Activated T-helper 9 cell treated with anti-CD3 and anti-CD28 coated beads, Interleukin-2, amount 50 U/mL, for 16 hours (primary cell): ENCODE measurements around the gene COL4A4.
"Not testable (repeated sequence)": the region's sequence is repeated elsewhere in the genome, so short reads cannot be mapped to it uniquely, and the experiment has no call there.

Source experiments
- DNase-seq: peaks from one replicate; pipeline ENCODE4 v3.0.0-alpha.2; 2020; ENCODE audit warnings: low read depth

COL4A4 gene

DNA sequence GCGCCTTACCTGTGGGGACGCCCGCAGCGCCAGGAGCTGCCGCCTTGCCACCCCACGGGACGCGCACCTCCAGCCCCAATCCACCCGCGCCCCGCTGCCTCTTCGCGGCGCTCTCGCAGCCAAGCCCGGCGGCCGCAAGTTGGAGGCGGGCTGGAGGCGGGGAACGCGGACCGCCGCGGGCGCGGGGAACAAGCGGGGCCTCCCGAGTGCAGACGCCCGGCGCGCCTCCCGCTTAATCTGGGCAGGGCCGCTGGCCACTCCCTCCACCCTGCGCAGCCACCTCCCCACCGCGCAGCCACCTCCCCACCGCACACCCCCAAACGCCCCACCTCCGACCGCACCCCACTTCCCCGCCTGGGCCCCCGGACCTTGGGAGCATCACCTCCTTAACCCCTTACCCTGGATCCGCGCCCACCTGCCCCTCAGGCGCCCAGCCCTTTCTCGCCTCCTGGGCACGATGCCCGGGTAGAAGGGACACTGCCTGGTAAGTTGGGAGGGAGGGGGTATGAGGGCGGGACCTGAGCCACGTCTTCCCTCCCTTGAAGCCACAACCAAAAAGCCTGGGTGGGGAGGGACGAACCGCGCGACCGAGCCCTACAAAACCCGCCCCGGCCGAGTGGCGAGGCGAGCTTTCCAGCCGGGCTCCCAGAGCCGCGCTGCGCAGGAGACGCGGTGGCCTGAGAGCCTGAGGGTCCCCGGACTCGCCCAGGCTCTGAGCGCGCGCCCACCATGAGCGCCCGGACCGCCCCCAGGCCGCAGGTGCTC, at the start of gene COL4A4, which contains the start of gene COL4A3:
Gene COL4A4, minus strand, starts transcription at position 208 of the 765 bp plus-strand sequence. CDS start 16,722 bp downstream, outside the sequence.
Gene COL4A3, plus strand, starts transcription at position 627 of the 765 bp plus-strand sequence. Its CDS starts 103 bp downstream, at position 730.
- no peak for DNase-seq

DNA sequence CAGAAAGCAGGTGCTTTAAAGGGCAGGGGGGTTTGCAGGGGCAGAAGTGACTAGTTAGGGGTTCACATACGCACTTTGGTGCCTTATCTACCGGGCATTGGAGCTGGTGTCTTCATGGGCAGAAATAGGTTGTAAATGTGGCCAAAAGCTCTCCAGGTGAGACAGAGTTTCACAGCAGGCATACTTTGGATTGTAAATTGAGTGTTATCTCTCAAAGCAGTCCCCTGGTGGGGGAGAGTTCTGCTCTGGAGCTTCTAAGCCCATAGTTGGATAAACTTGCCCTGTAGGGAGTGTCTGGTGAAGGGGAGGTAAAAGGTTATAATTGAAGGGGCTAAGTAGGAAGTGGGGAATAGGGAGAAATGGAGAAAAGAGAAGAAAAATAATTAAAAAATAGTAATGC, 43.6 kb upstream of the COL4A4 start:
- no peak for DNase-seq

DNA sequence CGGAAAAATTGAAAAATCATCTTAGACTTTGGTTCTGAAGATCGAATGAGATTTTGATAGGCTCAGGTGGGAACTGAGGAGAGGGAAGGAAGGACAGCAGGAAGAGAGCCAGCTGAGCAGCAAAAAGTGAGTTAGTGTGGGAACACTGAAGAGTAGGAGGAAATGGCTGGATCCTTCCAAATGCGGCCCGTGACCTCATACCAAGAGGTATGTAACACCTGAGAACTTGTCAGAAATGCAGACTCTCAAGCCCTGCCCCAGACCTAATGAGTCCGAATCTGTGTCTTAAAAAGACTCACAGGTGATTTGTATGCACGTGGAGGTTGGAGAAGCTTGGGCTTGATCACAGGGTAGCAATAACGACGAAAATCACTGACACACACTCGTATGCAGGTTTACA, 42.4 kb upstream of the COL4A4 start:
- no peak for DNase-seq

DNA sequence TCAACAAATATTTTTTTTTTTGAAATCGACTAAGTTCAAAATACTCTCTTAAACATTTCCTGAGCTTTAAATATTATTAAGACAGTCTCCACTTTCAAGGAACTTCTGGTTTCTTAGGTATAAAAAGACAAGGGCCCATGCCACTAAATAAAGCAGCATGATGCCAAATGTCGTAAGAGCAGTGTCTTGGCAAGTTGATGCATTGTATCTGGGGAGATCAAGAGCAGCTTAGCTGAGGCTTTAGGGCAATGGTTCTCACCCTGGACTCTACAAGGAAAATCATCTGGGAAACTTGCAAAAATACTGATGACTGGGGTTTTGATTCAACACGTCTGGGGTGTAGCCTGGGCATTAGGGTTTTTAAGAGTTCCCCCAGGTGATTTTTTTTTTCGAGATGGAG, 41.7 kb upstream of the COL4A4 start:
- no peak for DNase-seq

DNA sequence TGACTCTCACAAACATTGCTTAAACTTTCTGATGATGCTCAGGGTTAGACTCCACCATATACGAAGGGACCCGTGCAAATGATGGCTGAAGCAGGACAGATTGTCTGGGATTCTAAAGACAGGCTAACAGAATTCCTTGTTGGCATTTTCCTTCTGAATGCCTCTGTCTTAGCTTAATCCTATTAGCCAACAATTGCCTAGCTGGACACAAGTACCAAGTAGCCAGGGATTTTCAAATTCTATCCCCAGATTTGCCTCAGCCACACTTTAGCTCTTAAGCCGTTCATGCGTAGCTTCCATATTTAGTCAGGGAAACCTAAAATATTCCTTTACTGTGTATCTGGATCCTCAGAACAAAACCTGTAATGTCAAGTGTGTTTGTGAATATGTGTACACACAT, 40.4 kb upstream of the COL4A4 start:
- no peak for DNase-seq

DNA sequence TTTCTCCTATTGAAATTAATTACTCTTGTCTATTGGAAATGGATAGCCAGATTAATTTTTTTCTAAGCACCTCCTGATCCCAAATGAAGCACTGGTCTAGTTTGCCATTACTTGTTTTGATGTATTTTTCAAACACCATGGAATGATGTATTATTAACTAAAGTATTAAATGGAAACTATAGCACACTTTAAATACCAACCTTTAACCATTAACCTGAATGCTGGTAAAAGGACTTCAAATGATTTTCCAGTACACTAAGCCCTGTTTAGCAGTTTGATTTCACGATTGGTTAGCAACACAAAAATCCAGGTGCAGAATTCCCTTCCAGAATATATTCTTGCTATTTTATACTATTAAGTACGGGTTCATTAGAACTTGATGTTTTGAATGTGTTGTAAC, 37.8 kb upstream of the COL4A4 start:
- DNase-seq, result no peak

DNA sequence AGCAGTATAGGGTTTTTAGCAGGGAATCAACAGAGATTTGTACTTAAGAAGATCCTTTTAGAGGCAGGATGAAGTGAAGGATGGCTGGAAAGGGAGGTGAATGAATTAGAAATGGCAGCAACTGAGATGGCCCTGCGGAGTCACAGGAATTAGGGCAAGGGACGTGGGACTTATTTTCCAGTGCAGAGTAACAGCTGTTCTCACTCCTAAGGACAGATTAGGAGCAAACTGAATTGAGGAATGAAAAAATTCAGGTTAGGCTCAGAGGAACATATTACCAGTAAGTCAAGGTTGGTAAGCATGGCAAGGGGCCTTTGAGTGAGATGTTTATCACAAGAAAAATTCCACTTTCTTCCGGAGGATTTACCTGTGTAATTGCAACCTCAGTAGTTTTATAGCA, 34.9 kb upstream of the COL4A4 start:
- no peak for DNase-seq

DNA sequence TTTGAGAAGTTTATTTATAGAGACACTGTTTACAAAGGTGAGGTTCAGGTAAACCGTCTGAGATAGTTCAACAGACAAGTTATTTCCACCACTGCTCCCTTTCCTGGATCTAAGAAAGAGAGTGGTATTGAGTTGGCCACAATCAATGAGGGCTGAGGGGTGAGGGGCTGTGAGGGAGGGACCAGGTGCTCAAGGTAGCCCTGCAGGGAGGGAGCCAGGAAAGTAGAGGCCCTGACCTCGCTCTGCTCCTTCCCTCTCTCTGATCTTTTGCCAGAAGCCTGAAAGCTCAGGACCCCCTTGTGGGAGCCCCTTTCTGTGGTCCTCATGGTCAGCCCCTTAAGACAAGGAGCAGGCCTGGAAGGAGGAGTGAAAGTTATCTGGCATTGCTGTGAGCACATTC, 30.2 kb upstream of the COL4A4 start:
- DNase-seq, result no peak

DNA sequence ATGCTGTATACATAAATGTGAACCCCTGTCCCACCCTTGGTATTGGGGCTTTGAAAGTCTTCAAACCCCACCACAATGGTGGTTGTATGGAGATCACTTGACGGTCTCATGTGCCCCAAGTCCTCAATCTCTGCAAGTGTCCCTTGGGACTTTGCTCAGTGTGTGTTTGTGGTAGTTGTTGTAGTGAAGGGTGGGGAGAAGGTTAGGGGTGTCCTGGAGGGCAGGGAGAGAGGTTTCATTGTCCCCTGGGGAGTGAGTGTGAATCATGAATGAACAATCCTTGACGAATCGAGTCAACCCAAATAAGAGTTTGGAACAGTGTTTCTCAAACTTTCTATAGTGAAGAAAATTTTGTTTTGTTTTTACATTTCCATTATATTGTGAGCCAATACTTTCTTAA, 28.5 kb upstream of the COL4A4 start:
- no peak for DNase-seq

DNA sequence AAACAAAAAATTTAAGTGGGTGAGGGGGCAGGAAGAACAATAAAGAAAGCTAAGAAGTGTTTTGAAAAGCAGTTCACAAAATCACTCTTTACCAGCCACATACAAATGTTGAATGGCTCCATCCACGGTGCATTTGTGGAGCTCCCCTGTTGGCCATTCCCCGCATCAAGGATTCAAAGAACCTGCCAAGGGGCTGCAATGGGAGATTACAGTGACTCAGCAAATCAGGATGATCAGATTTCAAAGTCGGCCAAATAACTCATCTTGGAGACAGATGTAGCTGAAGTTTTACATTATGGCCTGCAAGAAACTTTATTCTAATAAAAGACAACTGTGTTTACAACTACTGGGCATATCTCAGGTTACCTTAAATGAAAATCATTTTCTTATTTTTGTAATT, 27.4 kb upstream of the COL4A4 start:
- no peak for DNase-seq

DNA sequence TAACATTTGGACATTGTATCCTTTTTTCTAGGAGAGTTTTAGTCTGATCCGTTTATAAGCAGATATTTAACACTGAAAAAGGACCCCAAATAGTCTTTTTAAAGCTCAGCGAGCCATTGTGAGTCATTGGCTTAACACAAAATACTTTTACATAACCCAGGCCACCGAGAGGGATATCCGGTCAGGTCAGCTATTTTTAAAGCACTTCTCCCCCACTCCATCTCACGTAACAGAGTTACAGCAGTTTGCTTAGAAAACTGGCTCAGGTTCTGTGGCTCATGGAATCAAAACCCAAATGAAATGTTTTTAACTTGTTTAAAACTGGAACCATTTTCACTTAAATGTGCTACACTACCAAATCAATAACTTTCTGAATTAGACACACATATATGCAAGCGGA, 24.3 kb upstream of the COL4A4 start:
- DNase-seq, result no peak

DNA sequence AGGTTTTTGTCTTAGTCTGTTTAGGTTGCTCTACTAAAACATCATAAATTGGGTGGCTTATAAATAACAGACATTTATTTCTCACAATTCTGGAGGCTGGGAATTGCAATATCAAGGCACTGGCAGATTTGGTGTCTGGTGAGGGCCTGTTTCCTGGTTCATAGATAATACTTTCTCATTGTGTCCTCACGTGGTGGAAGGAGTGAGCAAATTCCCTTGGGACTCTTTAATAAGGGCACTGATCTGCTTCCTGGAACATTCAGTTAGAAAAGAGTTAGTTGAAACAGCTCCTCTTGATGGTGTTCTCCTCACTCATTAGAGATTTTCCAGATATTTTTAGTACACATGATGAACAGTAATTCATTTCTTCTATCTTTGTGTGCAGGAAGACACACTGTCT, 22.7 kb upstream of the COL4A4 start:
- no peak for DNase-seq

DNA sequence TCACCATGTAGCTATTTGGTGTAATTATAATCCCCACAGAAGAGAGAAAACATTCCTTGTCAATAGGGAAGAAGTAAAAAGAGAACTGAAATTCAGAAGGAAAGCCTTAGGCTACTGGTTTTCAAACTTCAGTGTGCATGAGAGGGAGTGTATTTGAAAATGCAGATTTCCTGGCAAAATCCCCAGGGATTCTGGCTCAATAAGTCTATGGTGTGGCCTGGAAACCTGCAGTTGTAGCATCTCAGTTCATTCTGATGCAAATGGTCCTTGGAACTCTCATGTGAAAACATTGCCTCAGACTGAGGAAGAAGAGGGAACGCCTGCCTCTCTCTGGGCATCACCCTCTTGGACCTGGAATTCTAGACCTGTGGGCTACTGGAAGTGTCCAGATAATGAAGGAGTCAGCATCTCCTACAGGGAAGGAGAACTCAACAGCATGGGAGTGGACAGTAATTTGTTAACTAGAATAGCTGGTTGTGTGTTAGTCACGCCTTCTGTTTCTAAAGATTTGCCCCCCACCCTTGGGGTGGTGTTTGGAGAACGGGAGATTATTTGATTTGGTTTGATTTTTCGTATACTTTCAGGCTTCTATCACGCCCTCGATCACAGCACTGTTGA, 21.7 kb upstream of the COL4A4 start:
- DNase-seq, result no peak

DNA sequence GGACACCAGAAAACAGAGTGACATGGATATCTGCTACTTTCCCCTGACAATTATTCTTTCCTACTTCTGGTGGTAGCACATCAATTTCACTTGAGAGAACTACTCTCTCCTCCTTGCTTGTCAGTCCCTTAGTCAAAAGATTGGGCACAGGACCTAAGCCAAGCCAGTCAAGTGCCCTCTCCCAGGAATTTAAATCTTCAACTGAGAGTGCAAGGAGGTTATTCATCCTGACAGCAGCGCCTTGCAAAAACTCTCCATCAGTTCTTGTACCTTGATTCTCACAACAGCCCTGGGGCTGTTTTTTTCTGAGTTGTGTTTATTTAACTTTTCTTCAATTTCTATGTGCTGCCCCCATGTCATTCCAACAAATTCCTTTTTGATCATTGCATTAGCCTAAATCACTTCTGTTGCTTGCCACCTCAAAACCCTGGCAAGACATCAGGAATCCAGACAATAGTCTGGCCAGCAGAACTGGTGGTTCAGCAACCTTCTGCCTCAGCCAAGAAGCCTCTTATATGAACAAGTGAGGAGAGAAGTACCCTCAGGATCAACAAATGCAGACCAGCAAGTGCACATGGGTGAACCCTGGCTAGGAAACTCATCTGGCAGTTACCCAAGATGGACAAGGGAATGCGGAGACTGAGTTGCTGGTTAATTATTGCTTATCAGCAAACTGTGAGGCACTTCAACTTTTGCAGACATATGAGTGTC, 19.8 kb upstream of the COL4A4 start:
- DNase-seq, result no peak

DNA sequence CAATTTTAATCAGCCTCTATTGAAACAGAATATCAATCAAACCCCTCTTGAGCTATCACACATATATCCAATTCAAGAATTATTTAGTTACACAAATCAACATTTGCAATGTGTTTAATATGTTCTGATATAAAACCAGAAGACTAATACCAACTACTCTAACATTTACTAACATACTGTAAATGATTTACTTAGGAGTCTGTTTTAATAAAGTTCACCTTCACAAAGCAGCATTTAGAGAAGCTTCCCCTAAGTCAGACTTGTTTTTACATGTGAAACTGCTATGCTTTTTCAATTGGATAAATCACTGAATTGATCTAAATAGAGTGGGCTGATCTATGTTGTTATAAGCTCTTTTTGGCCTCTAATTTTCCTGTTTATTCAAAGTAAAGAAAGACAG, 18.8 kb upstream of the COL4A4 start:
- no peak for DNase-seq

DNA sequence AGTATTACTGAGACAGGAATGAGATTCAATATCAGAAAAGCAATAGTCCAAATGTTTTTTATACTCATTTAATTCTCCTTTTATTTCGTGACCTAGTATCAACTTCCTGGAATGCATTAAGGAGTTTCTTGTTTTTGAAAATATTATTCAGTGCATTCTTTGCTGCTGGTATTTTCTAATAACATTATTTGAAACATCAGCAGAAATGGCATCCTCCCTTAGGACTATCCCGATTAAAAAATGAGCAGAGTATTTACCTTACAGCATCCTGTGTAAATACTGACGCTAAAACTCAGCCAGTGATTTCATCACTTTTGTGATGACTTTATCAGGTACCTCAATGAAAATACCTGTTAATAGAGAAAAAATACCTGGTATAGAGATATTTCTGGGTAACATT, 16.8 kb upstream of the COL4A4 start:
- DNase-seq, result no peak

DNA sequence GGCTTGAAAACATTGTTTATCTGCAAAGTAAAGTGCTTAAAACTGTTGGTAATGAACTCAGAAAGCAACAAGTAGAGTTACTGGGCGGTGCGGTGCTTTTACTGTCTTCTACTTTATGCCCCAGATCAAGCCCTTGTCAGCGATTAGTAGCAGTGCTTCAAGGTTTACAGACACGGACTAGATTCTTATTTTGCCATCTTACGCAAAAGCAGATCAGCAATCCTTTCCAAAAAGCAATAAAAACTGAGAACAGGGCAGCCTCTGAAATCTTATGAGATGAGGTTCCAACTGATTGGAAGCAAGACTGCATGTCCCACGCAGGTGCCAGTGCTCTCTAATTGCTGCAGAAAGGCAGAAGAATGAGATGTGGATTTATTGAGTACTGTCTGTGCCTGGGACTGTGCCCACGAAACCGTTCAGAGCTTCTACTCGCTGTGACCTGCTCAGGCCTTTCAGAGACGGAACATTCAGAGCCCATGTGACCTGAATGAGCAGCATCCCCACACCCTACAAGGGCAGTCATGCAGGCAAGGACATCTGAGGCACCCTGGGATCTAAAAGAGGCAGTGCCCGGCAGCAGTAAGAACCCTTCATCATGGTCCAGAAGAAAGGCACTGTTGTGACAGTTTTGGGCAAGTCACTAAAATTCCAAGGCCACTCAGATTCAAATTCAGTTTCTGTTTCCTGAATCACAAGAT, 16.1 kb upstream of the COL4A4 start:
- DNase-seq, result no peak

DNA sequence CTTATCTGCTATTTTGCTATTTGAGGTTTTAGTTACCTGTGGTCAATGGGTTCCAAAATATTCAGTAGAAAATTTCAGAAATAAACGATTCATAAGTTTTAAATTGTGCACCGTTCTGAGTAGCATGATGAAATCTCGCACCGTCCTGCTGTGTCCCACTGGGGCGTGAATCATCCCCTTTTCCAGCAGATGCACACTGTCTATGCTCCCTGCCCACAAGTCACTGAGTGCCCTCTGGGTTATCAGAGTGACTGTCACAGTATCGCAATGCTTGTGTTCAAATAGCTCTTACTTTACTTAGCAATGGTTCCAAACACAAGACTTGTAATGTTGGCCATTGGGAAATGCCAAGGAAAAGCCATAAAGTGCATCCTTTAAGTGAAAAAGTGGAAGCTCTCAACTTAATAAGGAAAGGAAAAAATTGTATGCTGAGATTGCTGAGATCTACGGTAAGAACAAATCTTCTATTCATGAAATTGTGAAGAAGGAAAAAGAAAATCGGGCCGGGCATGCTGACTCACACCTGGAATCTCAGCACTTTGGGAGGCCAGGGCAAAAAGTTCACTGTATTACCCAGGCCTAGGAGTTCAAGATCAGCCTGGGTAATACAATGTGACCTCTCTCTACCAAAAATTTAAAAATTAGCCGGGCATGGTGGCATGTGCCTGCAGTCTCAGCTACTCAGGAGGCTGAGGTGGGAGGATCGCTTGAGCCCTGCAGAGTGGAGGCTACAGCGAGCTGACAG, 13.8 kb upstream of the COL4A4 start:
- no peak for DNase-seq

DNA sequence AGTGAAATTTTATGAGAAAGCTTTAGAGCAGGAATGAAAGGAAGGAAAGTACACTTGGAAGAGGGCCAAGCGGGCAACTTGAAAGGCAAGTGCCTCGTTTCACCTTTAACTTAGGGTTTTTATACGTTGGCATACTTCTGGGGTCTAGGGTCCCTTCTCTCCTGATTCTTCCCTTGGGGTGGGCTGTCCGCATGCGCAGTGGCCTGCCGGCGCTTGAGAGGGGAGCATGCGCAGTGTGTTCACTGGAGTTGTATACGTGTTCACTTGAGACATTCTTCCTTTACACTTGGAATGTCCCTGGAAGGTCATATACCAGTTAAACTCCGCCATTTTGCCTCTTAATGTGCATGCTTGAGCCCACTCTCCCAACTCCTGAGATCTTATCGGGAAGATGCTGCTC, 7.8 kb upstream of the COL4A4 start:
- DNase-seq, result not testable (repeated sequence)

DNA sequence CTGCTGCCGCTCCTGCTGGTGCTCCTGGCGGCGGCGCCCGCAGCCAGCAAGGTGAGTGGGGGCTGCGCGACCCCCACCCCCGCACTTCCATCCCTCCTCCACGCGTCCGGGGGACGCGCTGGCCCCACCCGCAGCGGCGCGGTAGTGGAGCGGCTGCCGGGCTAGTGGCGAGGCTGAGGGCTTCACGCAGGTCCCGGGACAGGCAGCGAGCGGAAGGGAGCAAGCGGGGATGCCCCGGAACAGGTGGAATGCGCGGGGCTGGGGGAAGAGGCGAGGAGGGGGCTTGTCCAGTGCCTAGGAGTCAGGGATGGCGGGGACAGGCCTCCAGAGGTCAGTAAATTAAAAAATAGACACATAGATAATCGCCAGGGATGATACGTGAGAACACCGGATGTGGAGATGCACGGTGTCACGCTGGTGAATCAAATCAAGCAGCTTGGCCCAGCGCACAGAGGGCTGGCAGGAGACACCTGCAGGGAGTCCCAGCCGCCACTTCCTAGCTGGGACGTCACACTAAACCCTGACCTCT, 822 bp upstream of the COL4A4 start:
- DNase-seq, result no peak

DNA sequence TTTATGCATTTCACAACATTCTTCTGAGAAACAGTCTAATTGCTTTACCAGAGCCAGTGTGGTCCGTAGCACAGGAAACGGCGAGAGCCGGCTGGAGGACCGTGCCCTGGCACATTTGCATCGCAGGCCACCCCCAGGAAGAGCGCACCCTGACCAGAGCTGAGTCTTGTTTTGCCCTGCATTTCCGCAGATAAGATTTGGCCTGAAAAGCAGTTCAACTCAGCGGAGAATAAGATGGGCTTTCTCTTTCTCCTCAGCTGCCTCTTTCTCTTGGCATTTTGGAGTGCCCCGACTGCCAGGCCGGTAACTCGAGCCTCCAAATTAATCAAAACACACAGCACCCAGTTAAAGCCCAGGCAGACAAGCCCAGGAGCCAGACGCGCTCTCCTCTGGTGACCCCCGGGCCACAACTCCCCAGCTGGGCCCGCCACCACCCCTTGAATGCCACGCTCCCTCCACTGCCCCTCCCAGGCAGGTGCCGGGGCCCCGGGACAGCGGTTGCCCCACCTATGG, 464 bp downstream of the COL4A4 start:
- DNase-seq, result no peak
